ENCODE data around the gene CDSN. TPM values are rescaled to one million over a fixed set of nuclear protein-coding genes. Genes with fewer than 3 reads are reported as not detected.
A peak's percentile ranks its signal among the peaks of the same experiment; 100 is the strongest.

Gene CDSN
- polyA plus RNA-seq, 2 of the 4 experiments (the other 2 are of a cell fraction) = not detected

DNA sequence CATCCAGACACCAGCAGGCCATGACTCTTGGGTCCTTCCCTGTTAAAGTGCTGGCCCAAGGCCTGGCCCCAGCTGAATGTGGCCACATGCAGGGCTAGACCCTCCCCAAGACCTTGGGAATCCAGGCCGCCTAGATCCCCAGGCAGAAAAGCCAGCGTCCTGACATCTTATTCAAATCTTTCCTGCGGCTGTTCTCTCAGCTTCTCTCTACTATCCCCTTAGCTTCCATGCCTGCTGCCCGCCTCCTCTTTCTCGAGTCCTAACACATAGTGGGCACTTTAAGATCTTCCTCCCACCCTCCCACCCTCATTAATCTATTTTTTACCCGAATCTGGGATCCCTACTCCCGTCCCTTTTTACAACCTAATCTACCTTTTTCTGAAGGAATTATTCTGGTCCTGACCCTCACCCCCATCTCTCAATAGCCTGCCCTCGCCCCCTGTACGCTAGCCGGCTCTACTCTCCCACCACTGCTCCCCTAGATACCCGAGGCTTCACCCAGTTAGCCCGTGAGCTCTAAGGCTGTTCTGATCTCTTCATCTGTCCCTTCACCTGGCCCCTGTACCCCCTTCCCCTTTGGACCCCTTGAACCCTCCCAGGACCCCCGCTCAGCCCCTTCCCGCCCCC lies 37.4 kb upstream of the CDSN start, which contains the start of gene CCHCR1:
Gene CCHCR1, minus strand, starts transcription at position 290 of the 627 bp plus-strand sequence. Its CDS starts 202 bp downstream, at position 88.
- FAIRE-seq (no peak), ATAC-seq (peak; percentile 57 to 65; a peak in 5 of 6 replicates), DNase-seq (ENCODE audit: low read depth in 1 of 2, low spot score in 1 of 2) (no peak)
- Histone ChIP-seq H3K27ac (peak within 1 kb of the TSS; percentile 90 to 94), H3K4me1 (peaks cover 15% of the 10 kb centered on the region; the same call in 2 of the 3 replicates), H3K4me2 (peak within 1 kb of the TSS; percentile 100), H3K4me3 (peak within 1 kb of the TSS; percentile 78), H3K9me3 (no peaks in the 10 kb centered on the region)
- ChIA-PET POLR2A (interaction anchor here (1.0 kb wide), 1 partner anchor 20 kb away, joined by 3 read pairs; no protein-coding TSS in a partner anchor), CTCF (interaction anchor here (0.7 to 1.0 kb wide), 2 partner anchors 11 to 20 kb away, joined by 3 read pairs; no protein-coding TSS in a partner anchor)
- TF ChIP-seq, protein P1, sequence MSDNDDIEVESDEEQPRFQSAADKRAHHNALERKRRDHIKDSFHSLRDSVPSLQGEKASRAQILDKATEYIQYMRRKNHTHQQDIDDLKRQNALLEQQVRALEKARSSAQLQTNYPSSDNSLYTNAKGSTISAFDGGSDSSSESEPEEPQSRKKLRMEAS (IDR thresholded peaks at IDR 0.05) = no peak
- WGBS (ENCODE audit: missing lambda C conversion rate) = 15% methylated on average over 12 of the region's 14 CpGs

DNA sequence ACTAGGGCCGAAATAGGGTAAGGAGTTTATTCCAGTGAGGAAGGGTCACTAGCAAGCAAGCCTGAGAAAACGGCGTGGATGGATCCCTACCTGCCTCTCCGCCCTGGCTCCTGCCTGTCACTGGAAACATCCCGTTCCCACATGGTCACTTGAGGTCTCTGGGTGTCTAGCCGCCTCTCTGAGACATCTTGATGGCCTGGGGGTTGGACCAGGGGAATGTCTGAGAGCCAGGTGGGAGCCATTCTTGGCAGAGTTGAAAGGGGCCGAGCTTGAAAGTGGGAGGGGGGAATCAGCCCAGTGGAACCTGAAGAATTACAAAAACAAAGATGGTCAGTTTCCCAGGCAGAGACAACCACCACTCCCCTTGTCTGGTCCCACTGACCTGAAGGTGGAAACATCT lies 36.4 kb upstream of the CDSN start:
- H3K4me1 ChIP-seq = peaks cover 15% of the 10 kb centered on the region; the same call in 2 of the 3 replicates
- DNase-seq (ENCODE audit: low read depth in 1 of 2, low spot score in 1 of 2) (no peak), FAIRE-seq (no peak), ATAC-seq (no peak)
- CTCF ChIA-PET = interaction anchor here (1.4 to 2.0 kb wide), 2 partner anchors 19 to 36 kb away, joined by 4 to 9 read pairs; partner anchors contain the start of gene PSORS1C2
- whole genome bisulfite sequencing (ENCODE audit: missing lambda C conversion rate) = 89% methylated on average over 7 of the region's 7 CpGs
- TF ChIP-seq, protein P2, sequence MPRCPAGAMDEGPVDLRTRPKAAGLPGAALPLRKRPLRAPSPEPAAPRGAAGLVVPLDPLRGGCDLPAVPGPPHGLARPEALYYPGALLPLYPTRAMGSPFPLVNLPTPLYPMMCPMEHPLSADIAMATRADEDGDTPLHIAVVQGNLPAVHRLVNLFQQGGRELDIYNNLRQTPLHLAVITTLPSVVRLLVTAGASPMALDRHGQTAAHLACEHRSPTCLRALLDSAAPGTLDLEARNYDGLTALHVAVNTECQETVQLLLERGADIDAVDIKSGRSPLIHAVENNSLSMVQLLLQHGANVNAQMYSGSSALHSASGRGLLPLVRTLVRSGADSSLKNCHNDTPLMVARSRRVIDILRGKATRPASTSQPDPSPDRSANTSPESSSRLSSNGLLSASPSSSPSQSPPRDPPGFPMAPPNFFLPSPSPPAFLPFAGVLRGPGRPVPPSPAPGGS (IDR thresholded peaks at IDR 0.05) = no peak
- no peak for TF ChIP-seq CHD4 (IDR thresholded peaks at IDR 0.05; ENCODE audit: borderline replicate concordance)
- TF ChIP-seq, protein P3, sequence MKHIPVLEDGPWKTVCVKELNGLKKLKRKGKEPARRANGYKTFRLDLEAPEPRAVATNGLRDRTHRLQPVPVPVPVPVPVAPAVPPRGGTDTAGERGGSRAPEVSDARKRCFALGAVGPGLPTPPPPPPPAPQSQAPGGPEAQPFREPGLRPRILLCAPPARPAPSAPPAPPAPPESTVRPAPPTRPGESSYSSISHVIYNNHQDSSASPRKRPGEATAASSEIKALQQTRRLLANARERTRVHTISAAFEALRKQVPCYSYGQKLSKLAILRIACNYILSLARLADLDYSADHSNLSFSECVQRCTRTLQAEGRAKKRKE (CRISPR knock-in tag; IDR thresholded peaks at IDR 0.05; ENCODE audit: low read depth) = no peak
- no peak for TF ChIP-seq CEBPB (IDR thresholded peaks at IDR 0.05)
- no peak for TF ChIP-seq RAD21 (conservative IDR thresholded peaks at IDR 0.05 in 1 of 2, IDR thresholded peaks at IDR 0.05 in 1 of 2)
- no peak for TF ChIP-seq RCOR1 (IDR thresholded peaks at IDR 0.05; ENCODE audit: low read depth, low read length)
- TF ChIP-seq JUN (IDR thresholded peaks at IDR 0.05) = no peak
- no peak for TF ChIP-seq RARB (CRISPR knock-in tag; IDR thresholded peaks at IDR 0.05)
- TF ChIP-seq, protein P4, sequence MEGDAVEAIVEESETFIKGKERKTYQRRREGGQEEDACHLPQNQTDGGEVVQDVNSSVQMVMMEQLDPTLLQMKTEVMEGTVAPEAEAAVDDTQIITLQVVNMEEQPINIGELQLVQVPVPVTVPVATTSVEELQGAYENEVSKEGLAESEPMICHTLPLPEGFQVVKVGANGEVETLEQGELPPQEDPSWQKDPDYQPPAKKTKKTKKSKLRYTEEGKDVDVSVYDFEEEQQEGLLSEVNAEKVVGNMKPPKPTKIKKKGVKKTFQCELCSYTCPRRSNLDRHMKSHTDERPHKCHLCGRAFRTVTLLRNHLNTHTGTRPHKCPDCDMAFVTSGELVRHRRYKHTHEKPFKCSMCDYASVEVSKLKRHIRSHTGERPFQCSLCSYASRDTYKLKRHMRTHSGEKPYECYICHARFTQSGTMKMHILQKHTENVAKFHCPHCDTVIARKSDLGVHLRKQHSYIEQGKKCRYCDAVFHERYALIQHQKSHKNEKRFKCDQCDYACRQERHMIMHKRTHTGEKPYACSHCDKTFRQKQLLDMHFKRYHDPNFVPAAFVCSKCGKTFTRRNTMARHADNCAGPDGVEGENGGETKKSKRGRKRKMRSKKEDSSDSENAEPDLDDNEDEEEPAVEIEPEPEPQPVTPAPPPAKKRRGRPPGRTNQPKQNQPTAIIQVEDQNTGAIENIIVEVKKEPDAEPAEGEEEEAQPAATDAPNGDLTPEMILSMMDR (IDR thresholded peaks at IDR 0.05) = no peak
- no peak for TF ChIP-seq RNF2 (IDR thresholded peaks at IDR 0.05; ENCODE audit: borderline replicate concordance, low read depth)
- no peak for TF ChIP-seq CBX8 (IDR thresholded peaks at IDR 0.05)
- no peak for TF ChIP-seq KDM1A (IDR thresholded peaks at IDR 0.05; ENCODE audit: low read depth)
- TF ChIP-seq HDAC2 (IDR thresholded peaks at IDR 0.05) = no peak
- no peak for TF ChIP-seq POLR2A (IDR thresholded peaks at IDR 0.05; ENCODE audit: low read length)
- TF ChIP-seq BHLHE40 (IDR thresholded peaks at IDR 0.05; ENCODE audit: low read depth, low read length) = no peak
- TF ChIP-seq, protein P5, sequence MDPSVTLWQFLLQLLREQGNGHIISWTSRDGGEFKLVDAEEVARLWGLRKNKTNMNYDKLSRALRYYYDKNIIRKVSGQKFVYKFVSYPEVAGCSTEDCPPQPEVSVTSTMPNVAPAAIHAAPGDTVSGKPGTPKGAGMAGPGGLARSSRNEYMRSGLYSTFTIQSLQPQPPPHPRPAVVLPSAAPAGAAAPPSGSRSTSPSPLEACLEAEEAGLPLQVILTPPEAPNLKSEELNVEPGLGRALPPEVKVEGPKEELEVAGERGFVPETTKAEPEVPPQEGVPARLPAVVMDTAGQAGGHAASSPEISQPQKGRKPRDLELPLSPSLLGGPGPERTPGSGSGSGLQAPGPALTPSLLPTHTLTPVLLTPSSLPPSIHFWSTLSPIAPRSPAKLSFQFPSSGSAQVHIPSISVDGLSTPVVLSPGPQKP (IDR thresholded peaks at IDR 0.05; ENCODE audit: low read depth, low read length) = no peak
- TF ChIP-seq CBX2 (IDR thresholded peaks at IDR 0.05; ENCODE audit: borderline replicate concordance, low read depth) = no peak
- no peak for TF ChIP-seq ZFP36 (IDR thresholded peaks at IDR 0.05; ENCODE audit: borderline replicate concordance, partially characterized antibody)
- TF ChIP-seq, protein P6, sequence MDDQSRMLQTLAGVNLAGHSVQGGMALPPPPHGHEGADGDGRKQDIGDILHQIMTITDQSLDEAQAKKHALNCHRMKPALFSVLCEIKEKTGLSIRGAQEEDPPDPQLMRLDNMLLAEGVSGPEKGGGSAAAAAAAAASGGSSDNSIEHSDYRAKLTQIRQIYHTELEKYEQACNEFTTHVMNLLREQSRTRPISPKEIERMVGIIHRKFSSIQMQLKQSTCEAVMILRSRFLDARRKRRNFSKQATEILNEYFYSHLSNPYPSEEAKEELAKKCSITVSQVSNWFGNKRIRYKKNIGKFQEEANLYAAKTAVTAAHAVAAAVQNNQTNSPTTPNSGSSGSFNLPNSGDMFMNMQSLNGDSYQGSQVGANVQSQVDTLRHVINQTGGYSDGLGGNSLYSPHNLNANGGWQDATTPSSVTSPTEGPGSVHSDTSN (IDR thresholded peaks at IDR 0.05) = no peak
- no peak for TF ChIP-seq ZNF302 (CRISPR knock-in tag; IDR thresholded peaks at IDR 0.05)
- H3K4me2 ChIP-seq = peak overlapping the region; percentile 100; the same call in 2 of the 3 replicates
- no peak overlapping the region for H3K4me3 ChIP-seq
- H3K9me3 ChIP-seq = no peaks in the 10 kb centered on the region
- POLR2A ChIA-PET = no interaction called here
- no peak overlapping the region for H3K27ac ChIP-seq

Measured in A549 (cell line).